IgD-negative memory B cell (primary cell): ENCODE results near the gene FZD8. TPM values are rescaled to one million over a fixed set of nuclear protein-coding genes. Genes with fewer than 3 reads are reported as not detected.
A peak's percentile ranks its signal among the peaks of the same experiment; 100 is the strongest.

Source experiments
- H3K27ac Mint-ChIP-seq, 3 donors: one replicate each; pipeline ENCODE4 v1.8.0; 2020 to 2022; ENCODE audit warnings: mild to moderate bottlenecking in 3 of 3, mixed read lengths in 3 of 3, moderate library complexity in 1 of 3
- H3K27me3 Mint-ChIP-seq: one replicate; pipeline ENCODE4 v1.8.0; 2021; ENCODE audit warnings: mixed read lengths
- H3K36me3 Mint-ChIP-seq: one replicate; pipeline ENCODE4 v1.8.0; 2020; ENCODE audit warnings: mild to moderate bottlenecking, mixed read lengths
- H3K4me1 Mint-ChIP-seq, 3 donors: one replicate each; pipeline ENCODE4 v1.8.0; 2020 to 2022; ENCODE audit warnings: mixed read lengths in 3 of 3, mild to moderate bottlenecking in 1 of 3
- H3K4me3 Mint-ChIP-seq, 4 donors: one replicate each; pipeline ENCODE4 v1.8.0; 2020 to 2022; ENCODE audit warnings: mild to moderate bottlenecking in 4 of 4, mixed read lengths in 4 of 4, moderate library complexity in 3 of 4
- H3K9me3 Mint-ChIP-seq, 3 donors: one replicate each; pipeline ENCODE4 v1.8.0; 2020 to 2021; ENCODE audit warnings: mixed read lengths in 3 of 3, mild to moderate bottlenecking in 1 of 3
- polyA plus RNA-seq: library from polyadenylated mRNA; unstranded; fragments of 300-500 nt; fragmentation: Illumina TruSeq; gene quantifications from one replicate; pipeline ENCODE4 v1.2.3, GENCODE V29; 2021

The FZD8 gene
- polyA plus RNA-seq, 1 donor from 2014 or later: not detected

DNA sequence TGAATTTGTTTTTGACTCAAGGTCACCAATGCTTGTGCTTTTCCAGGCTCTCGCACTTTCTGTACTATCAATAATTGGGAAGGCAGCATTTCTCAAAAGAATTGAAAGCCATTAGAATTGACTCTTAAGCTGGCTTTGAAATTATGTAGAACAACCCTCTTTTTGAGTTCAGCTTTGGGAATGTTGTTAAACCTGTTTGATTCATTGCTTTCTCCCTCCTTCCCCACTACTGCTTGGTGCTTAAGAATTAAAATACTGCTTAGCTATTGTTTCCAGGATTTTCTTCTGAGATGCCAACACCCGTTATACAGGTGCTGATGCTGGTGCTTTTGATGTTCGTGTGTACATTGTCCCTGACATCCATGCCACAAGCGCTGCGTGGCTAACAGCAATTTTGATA lies 15.5 kb upstream of the FZD8 start:
- peaks cover 5 to 7% (median 6%) of the 10 kb centered on the region in 3 donors for H3K9me3 Mint-ChIP-seq
- peaks cover 2% of the 10 kb centered on the region for H3K36me3 Mint-ChIP-seq
- H3K4me3 Mint-ChIP-seq: no peak overlapping the region
- H3K27ac Mint-ChIP-seq: no peak overlapping the region
- H3K27me3 Mint-ChIP-seq: peaks cover 7% of the 10 kb centered on the region
- peaks cover 0 to 1% (median 0%) of the 10 kb centered on the region in 3 donors for H3K4me1 Mint-ChIP-seq

DNA sequence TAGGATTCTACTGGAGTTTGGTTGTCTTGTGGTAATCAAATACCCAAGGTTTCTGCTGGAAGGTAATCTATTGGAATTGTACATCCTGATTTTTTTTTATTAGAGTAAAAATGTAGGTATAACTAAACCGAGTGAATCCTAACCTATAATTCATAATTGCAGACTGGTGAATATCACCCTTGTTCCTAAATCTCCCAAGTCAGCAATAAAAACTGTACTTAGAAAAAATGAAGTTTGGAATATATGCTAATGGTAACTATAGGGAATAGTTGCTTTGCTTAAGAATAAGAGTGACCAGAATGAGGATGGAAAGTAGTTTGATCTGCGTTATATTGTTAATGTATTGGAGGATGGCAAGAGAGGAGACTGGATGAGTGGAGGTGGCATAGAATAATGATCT lies 10.7 kb upstream of the FZD8 start:
- no peak overlapping the region for H3K4me3 Mint-ChIP-seq
- peaks cover 0 to 1% (median 0%) of the 10 kb centered on the region in 3 donors for H3K4me1 Mint-ChIP-seq
- peaks cover 2% of the 10 kb centered on the region for H3K27me3 Mint-ChIP-seq
- H3K36me3 Mint-ChIP-seq: no peaks in the 10 kb centered on the region
- no peak overlapping the region for H3K27ac Mint-ChIP-seq
- H3K9me3 Mint-ChIP-seq: no peaks in the 10 kb centered on the region

DNA sequence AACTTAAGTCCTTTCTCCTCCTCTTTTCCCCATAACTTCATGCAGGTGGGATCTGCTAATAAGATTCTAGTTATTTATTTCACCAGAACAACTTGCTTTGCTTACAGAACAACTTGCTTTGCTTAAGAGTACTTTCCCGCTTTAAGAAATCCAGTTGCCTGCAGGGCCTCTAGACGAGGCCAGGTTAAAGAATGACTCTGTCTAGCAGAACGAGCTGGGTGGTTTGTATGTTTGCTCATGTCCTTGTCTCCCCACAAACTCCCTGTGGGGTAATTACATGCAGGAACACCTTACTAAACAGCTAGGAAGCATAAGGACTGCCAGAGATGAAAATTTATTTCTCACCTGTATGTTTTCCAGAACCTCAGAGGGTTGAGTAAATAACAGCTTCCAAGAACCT lies 8.8 kb upstream of the FZD8 start:
- Mint-ChIP-seq H3K4me3 (no peak overlapping the region), H3K9me3 (peaks cover 0 to under 1% (median 0%) of the 10 kb centered on the region in 3 donors), H3K27ac (no peak overlapping the region), H3K36me3 (no peaks in the 10 kb centered on the region), H3K27me3 (peaks cover 3% of the 10 kb centered on the region), H3K4me1 (peaks cover 0 to under 1% (median 0%) of the 10 kb centered on the region in 3 donors)

DNA sequence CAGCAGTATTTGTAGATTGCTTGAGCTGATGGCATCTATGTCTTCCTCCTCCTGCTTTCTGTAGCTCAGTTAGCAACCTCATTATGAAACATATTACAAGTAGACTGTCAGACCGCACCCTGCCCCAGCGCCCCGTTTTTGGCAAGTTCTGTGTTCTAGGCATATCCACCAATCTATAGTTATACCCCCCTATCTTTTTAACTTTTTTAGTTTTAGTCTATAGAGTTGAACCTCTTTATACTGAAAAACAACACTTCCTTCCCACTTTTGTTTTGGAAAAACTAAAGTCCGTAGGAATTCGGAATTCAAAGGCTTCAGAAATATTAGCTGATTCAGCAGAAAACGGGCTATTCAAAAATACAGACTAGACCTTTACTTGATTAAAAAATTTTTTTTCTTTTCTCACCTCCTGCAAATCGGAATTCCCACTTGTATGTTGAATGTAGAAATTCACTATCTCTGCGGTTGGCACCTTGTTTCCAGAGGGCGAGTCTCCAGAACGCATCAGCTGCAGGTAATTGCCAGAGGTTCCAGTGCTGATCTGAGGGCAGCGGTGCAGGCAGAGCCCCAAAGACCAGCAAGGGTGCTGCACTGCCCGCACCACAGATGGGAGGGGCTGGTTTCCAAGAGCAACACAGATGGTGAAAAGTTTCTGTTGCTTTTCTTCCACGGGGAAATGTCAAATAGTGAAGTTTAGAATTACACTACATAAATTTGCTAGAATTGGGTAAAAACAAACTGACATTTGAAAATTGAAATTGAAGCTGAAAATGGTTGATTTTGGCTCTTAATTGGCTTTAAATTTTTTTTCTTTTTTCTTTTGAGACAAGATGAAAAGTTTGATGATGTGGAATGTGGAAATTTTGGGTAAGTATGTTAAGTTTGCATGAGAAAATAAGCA lies 2.2 kb upstream of the FZD8 start:
- peaks cover 22% of the 10 kb centered on the region for H3K27me3 Mint-ChIP-seq
- H3K9me3 Mint-ChIP-seq: peaks cover 0 to 1% (median 0%) of the 10 kb centered on the region in 3 donors
- no peaks in the 10 kb centered on the region for H3K36me3 Mint-ChIP-seq
- H3K4me1 Mint-ChIP-seq: peaks cover 9 to 13% (median 11%) of the 10 kb centered on the region in 3 donors
- no peak overlapping the region for H3K27ac Mint-ChIP-seq
- H3K4me3 Mint-ChIP-seq: peak overlapping the region; percentile 87 to 99 (median 93)

DNA sequence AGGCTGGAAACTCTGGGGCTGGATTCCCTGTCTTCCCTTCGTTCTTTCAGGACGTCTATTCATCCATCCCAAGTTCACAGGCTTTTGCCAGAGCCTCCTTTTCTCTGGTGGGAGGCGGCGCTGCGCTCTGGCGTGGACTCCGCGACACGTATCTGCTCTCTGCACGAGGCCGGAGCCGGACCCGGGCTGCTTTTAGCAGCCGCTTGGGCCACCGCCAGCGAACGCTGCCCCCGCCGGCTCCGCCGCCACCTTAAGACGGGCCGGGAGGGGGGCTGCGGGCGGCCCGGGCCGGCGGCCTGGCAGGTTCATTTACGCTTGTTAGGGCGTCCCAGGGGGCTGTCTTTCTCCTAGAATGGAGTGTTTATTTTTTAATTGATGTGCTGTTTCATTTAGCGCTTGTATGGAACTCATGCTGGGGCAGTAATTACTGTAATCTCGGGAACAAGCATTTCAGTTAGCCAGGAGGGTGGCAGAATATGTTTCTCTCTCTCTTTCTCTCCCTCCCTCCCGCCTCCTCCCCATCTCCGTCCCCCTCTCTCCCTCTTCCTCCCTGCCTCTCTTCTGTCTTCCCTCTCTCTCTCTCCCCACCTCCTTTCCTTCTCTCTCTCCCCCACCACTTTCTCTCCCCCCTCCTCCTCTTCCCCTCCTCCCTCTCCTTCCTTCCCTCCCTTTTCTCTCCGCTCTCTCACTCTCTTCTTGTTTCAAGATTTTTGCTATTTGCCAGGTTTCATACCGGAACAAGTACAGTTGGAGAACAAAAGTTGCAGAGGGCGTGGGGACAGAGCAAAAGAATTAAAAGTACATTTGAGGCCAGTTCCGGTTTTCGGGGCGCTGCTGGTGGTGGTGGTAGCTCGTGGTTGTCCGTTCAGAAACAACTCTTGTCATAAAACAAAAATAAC lies 1.3 kb upstream of the FZD8 start:
- peaks cover 0 to 1% (median 0%) of the 10 kb centered on the region in 3 donors for H3K9me3 Mint-ChIP-seq
- H3K27ac Mint-ChIP-seq: no peak overlapping the region
- H3K4me1 Mint-ChIP-seq: peaks cover 11 to 13% (median 11%) of the 10 kb centered on the region in 3 donors
- no peaks in the 10 kb centered on the region for H3K36me3 Mint-ChIP-seq
- peak overlapping the region; percentile 87 to 99 (median 94) for H3K4me3 Mint-ChIP-seq
- H3K27me3 Mint-ChIP-seq: peaks cover 25% of the 10 kb centered on the region

DNA sequence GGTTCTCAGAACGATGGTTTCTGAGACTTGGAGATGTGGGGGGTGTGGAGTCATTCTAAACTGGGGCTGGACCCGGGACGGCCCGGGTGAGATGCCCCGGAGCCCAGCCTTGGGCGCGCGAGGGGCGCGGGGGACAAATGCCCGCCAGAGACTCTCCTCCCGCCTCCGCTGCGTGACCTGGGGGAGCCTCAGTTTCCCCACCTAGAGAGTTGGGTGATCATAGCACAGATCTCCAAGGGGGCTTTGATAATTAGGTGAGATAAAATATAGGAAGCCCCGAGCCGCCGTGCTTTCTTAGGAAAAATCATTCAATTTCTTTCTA lies 658 bp upstream of the FZD8 start:
- Mint-ChIP-seq H3K4me3 (peak overlapping the region; percentile 87 to 99 (median 94)), H3K27me3 (peaks cover 32% of the 10 kb centered on the region), H3K9me3 (peaks cover 0 to 1% (median 0%) of the 10 kb centered on the region in 3 donors), H3K36me3 (no peaks in the 10 kb centered on the region), H3K4me1 (peaks cover 11 to 19% (median 11%) of the 10 kb centered on the region in 3 donors), H3K27ac (peak overlapping the region in 1 of 3 donors; percentile 69)

DNA sequence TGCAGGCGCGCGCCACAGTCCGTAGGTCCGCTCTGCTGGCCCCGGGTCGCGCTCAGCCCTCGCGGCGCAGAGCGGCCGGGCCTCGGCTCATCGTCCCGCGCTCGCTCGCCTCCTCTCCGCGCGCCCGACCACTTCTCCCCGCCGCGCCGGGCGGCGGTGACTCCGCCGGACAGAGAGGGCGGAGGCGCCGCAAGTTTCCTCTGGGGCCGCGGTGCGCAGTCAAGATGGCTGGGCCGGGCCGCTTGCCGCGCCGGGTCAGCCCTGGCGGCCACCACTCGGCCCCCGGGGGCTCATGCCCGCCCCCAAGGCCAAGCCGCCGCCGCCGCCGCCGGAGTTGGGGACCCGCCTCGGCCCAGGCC lies 441 bp downstream of the FZD8 start:
- peak overlapping the region; percentile 85 to 99 (median 94) for H3K4me3 Mint-ChIP-seq
- H3K27me3 Mint-ChIP-seq: peaks cover 39% of the 10 kb centered on the region
- H3K27ac Mint-ChIP-seq: no peak overlapping the region
- H3K4me1 Mint-ChIP-seq: peaks cover 11 to 25% (median 11%) of the 10 kb centered on the region in 3 donors
- H3K9me3 Mint-ChIP-seq: peaks cover 0 to 1% (median 0%) of the 10 kb centered on the region in 3 donors
- no peaks in the 10 kb centered on the region for H3K36me3 Mint-ChIP-seq

DNA sequence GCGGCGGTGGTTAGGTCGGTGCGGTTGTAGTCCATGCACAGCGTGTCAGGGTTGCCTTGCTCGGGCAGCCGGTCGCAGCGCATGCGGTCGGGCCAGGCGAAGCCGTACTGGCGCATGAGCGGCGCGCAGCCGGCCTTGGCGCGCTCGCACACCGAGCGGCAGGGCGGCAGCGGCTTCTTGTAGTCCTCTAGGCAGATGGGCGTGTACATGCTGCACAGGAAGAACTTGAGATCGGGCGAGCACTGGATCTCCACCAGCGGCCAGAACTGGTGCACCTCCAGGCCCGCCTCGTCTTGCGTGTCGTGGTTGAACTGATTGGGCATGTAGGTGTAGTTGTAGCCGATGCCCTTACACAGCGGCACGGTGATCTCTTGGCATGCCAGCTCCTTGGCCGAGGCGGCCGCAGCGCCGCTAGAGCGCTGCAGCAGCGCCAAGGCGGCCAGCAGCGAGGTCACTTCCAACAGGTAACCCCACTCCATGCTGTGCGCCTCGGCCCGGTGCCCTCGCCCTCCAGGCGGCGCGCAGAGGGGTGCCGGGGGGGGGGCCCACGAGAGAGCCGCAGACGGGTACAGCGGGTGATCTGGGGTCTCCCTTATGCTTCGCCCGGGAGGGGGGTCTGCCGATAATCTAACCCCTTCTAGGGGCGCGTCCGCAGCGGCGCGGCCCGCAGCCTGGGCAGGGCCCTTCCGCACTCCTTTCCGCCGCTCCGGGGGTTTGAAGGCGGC lies 983 bp downstream of the FZD8 start:
- H3K4me1 Mint-ChIP-seq: peaks cover 11 to 26% (median 11%) of the 10 kb centered on the region in 3 donors
- peaks cover 0 to 1% (median 0%) of the 10 kb centered on the region in 3 donors for H3K9me3 Mint-ChIP-seq
- H3K4me3 Mint-ChIP-seq: peak overlapping the region; percentile 85 to 97 (median 93)
- H3K36me3 Mint-ChIP-seq: no peaks in the 10 kb centered on the region
- H3K27ac Mint-ChIP-seq: peak overlapping the region in 2 of 3 donors; percentile 67 to 73
- peaks cover 42% of the 10 kb centered on the region for H3K27me3 Mint-ChIP-seq

DNA sequence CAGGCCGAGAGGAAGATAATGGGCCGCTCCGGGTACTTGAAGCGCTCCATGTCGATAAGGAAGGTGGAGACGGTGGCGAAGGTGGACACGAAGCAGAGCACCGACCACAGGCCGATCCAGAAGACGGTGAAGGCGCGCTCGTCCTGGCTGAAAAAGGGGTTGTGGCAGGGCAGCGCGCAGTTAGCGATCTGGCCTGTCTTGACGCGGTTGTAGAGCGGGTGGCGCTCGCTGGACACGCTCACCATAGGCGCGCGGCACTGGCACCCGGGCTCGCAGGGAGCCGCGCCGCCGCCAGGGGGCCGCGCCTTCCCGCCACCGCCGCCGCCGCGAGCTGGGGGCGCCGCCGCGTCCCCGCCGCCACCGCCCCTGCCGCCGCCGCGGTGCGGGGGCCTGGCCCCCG lies 1.6 kb downstream of the FZD8 start:
- Mint-ChIP-seq H3K36me3 (no peaks in the 10 kb centered on the region), H3K27me3 (peaks cover 46% of the 10 kb centered on the region), H3K27ac (no peak overlapping the region), H3K9me3 (no peaks in the 10 kb centered on the region), H3K4me1 (peaks cover 11 to 26% (median 16%) of the 10 kb centered on the region in 3 donors), H3K4me3 (peak overlapping the region; percentile 77 to 97 (median 96))

DNA sequence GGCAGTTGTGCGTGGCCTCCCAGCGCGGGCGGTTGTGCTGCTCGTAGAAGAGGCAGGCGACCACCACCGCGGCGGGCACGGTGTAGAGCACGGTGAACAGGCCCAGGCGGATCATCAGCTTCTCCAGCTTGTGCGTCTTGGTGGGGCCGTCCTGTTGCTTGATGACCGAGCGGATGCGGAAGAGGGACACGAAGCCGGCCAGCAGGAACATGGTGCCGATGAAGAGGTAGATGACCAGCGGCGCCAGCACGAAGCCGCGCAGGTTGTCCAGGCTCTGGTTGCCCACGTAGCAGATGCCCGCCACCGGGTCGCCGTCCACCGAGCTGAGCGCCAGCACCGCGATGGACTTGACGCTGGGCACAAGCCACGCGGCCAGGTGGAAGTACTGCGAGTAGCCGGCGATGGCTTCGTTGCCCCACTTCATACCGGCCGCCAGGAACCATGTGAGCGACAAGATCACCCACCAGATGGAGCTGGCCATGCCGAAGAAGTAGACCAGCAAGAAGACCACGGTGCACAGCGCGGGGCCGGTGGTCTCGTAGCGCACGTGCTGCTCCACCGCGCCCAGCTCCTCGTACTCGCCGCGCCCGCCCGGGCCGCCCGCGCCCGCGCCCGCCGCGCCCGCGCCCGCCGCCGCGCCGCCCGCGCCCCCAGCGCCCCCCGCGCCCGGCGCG lies 2.2 kb downstream of the FZD8 start:
- Mint-ChIP-seq H3K27ac (peak overlapping the region in 1 of 3 donors; percentile 57), H3K36me3 (no peaks in the 10 kb centered on the region), H3K4me3 (peak overlapping the region; percentile 70 to 97 (median 82)), H3K4me1 (peaks cover 13 to 26% (median 17%) of the 10 kb centered on the region in 3 donors), H3K27me3 (peaks cover 46% of the 10 kb centered on the region), H3K9me3 (no peaks in the 10 kb centered on the region)

DNA sequence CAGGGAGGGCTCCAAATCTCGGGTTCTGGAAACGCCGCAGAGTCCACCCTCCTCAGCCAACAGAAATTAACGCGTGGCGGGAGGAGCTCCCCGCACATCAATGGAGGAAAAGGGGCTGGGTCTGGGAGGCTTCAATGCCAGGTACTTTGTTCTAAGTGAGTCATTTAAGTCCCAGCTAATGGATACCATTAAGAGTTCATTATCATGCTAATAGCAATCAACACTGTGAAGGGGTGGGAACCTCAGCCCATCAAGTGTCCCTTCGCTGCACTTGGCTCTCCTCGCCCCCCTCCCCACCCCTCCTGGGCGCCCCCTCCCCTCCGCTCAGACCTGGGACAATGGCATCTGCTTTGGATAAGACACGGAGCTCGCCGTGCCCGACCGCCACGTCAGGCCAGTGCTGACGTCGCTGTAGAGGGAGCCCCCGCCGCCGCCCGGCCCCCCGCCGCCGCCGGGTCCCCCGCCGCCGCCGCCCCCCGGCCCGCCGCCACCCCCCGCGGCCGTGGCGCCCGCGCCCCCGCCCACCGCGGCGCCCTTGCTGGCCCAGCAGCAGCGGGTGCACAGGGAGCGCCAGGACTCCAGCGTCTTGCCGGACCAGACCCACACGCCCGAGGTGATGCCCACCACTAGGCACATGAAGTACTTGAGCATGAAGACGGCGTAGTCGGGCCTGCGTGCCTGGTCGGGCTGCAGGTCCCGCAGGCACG lies 2.9 kb downstream of the FZD8 start:
- Mint-ChIP-seq H3K4me1 (peaks cover 13 to 26% (median 16%) of the 10 kb centered on the region in 3 donors), H3K4me3 (peak overlapping the region; percentile 37 to 88 (median 69)), H3K27ac (no peak overlapping the region), H3K36me3 (no peaks in the 10 kb centered on the region), H3K9me3 (no peaks in the 10 kb centered on the region), H3K27me3 (peaks cover 42% of the 10 kb centered on the region)

DNA sequence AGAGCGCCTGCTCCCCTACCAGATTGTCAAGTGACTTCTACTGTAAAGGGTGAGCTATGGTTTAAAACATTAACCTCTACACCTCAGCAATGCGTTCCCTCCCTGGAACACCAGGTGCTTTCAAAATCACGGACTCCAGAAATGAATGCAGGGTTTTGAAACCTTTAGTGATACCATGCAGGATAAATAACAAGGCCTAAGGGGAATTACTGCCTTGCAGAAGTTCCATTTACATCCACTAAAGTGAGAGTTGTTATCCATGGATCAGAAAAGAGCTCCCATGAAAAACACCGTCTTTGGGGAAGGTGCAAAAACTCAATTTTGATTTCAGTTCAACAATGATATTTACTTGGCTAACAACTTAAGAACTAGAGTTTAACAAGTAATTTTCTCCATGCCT lies 4.0 kb downstream of the FZD8 start:
- Mint-ChIP-seq H3K9me3 (no peaks in the 10 kb centered on the region), H3K27ac (no peak overlapping the region), H3K4me3 (peak overlapping the region in 2 of 4 donors; percentile 17 to 65), H3K4me1 (peaks cover 9 to 21% (median 11%) of the 10 kb centered on the region in 3 donors), H3K27me3 (peaks cover 37% of the 10 kb centered on the region), H3K36me3 (no peaks in the 10 kb centered on the region)

DNA sequence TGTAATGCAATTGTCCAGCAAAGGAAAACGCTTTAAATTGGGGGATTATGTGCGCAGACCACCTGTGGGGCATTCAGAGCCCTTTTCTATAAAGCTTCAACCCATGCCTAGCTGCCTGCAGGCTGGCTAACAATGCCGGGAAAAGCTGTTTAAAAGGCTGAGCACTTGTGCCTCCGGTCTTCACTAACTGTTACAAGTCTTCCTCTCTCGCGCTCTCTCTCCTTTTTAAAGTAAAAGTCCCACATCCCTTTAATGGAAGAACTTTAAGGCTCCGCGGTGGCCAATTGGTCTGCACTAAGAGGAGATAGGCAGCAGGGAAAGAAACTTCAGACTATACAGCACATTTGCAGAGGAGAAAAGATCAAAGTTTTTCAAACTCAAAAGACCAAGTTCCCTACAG lies 4.6 kb downstream of the FZD8 start:
- Mint-ChIP-seq H3K36me3 (no peaks in the 10 kb centered on the region), H3K27ac (no peak overlapping the region), H3K27me3 (peaks cover 33% of the 10 kb centered on the region), H3K4me3 (peak overlapping the region in 1 of 4 donors; percentile 65), H3K4me1 (peaks cover 9 to 18% (median 10%) of the 10 kb centered on the region in 3 donors), H3K9me3 (no peaks in the 10 kb centered on the region)
